Measurements from ENCODE around the gene PRADC1.
A peak's percentile ranks its signal among the peaks of the same experiment; 100 is the strongest.

- peak; percentile 31 for TF ChIP-seq POLR2A (IDR thresholded peaks at IDR 0.05)
- TF ChIP-seq, protein P1, sequence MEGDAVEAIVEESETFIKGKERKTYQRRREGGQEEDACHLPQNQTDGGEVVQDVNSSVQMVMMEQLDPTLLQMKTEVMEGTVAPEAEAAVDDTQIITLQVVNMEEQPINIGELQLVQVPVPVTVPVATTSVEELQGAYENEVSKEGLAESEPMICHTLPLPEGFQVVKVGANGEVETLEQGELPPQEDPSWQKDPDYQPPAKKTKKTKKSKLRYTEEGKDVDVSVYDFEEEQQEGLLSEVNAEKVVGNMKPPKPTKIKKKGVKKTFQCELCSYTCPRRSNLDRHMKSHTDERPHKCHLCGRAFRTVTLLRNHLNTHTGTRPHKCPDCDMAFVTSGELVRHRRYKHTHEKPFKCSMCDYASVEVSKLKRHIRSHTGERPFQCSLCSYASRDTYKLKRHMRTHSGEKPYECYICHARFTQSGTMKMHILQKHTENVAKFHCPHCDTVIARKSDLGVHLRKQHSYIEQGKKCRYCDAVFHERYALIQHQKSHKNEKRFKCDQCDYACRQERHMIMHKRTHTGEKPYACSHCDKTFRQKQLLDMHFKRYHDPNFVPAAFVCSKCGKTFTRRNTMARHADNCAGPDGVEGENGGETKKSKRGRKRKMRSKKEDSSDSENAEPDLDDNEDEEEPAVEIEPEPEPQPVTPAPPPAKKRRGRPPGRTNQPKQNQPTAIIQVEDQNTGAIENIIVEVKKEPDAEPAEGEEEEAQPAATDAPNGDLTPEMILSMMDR (IDR thresholded peaks at IDR 0.05) = no peak
Observed at GRCh38 chr2:73233154-73233931, at the start of gene PRADC1.

Measured in prostate gland (tissue), 2 donors.